Erythroblast (primary cell): ENCODE results near the gene RNF144B.

Experiments used
- GATA1 ChIP-seq: IDR thresholded peaks from 2 replicates; pipeline ENCODE4 v1.6.1; 2011; ENCODE audit warnings: low read depth, mild to moderate bottlenecking, control low read depth, low read length, moderate library complexity
- POLR2A ChIP-seq: IDR thresholded peaks from 2 replicates; pipeline ENCODE4 v1.6.1; 2011; ENCODE audit warnings: mild to moderate bottlenecking, low read length

DNA sequence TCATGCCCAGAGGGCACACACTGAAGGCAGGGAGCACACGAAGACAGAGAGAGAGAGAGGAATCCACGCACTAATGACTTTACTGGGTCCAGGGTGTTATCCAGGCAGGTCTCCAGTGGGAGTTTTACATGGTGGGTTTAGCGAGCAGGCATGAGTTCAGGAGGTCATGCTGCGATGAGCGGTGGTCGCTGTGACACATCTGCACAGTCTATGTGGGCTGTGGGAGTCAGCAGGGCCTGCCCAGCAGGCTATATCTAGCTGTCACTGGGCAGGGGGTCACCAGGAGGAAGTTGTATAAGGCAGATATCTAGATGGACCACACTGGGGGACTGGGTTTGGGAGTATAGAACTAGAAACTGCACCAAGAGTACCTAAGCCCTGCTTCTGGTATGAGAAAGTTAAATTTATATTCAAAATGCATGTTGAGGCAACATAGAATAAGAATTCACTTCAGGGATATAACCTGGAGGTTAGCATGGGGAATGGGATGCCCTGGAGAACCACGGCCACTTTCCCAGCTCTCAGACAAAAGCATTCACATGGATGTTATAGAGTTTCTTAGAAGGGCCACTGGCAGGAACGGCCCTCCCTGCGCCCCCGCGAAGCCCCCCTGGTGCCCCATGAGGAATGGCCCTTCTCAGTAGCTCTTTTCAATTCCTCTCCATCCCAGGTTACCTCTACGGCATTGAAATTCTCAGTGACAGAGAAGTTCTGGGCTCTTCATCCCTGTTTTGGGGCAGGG is 113.9 kb downstream of the RNF144B start:
- TF ChIP-seq POLR2A (no peak), GATA1 (no peak)
